GM21367 (cell line): ENCODE data around the gene MTA2.
A peak's percentile ranks its signal among the peaks of the same experiment; 100 is the strongest.

Experiments used
- ATAC-seq: cut with Tn5 transposase; IDR thresholded peaks from one replicate; pipeline ENCODE4 v1.9.1; 2021; ENCODE audit not compliant: unreplicated experiment

Gene MTA2

DNA sequence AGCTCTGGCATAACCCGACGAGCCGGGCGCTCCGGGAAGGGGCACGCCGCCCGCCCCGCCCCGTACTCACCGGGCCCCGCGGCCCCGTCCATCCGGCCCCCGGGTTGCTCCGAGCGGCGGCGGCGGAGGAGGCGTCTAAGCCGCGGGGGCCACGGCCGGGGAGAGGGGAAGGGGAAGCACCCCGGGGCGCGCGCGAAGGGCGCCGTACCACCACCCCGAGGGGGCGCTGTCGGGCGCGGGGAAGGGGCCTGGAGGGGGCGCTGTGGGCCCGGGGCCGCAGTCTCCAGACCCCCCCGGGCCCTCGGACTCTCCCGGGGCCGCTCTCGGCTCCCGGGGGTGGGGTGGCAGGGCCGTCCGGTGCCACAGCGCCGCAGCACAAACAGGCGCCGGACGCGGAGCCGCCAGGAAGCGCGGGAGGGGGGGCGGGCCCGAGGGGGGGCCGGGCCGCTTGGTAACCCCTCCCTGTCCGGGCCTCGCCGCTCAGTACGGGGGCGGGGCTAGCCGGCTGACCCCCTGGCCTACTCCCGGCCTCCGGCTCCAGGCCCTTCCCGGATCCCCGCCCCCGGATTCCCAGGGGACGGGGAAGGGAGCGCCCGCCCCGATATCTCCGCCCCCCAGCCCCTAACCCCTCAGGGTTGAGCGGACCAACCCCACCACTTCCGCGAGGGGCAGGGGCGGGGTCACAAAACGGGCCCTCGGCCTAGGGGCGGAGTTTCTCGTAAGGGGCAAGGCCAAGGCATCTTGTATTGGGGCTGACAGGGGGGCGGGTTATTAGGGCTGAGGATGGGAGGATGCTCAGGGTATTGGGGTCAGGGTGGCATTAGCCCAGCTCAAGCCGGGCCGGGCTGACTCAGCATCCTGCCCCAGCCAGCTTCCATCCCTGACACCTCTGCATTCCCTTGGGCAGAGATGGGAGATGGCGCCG, 11.0 kb upstream of the MTA2 start, which contains the start of the genes EML3 and ROM1:
Gene EML3, minus strand, starts transcription at position 410 of the 925 bp plus-strand sequence. Its CDS starts 318 bp downstream, at position 92.
Gene ROM1, plus strand, starts transcription at position 892 of the 925 bp plus-strand sequence. Its CDS starts 25 bp downstream, at position 917.
- peak; percentile 45 for ATAC-seq

- ATAC-seq = peak; percentile 13
These were observed 10.2 kb upstream of the MTA2 start for GRCh38 chr11:62611705-62612365.

- ATAC-seq = no peak
These were observed 9.4 kb upstream of the MTA2 start for GRCh38 chr11:62610814-62611704.

DNA sequence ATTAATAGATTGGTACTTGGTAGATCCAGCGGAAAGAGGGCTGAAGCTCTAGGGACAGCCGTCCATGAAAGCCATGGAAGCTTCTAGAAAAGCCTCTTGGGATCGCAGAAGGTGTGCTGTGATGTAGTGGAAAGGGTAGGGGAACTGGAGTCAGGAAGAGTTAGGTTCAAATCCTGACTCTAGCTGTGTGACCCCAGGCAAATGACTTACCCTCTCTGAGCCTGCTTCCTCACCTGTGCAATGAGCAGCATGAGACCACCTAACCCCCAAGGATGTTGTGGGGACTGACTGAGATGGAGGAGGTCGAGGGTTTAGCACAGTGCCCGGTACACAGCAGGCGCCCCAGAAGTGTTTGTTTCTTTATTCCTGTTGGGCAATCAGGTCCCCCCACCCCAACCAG, 8.7 kb upstream of the MTA2 start:
- ATAC-seq = no peak

GRCh38 chr11:62608776-62609175, 7.1 kb upstream of the MTA2 start:
- ATAC-seq = no peak

GRCh38 chr11:62607714-62608113, 6.0 kb upstream of the MTA2 start:
- ATAC-seq = no peak

- ATAC-seq = no peak
These were observed 4.2 kb upstream of the MTA2 start for GRCh38 chr11:62605902-62606301.

GRCh38 chr11:62605467-62605866, 3.8 kb upstream of the MTA2 start:
- no peak for ATAC-seq

DNA sequence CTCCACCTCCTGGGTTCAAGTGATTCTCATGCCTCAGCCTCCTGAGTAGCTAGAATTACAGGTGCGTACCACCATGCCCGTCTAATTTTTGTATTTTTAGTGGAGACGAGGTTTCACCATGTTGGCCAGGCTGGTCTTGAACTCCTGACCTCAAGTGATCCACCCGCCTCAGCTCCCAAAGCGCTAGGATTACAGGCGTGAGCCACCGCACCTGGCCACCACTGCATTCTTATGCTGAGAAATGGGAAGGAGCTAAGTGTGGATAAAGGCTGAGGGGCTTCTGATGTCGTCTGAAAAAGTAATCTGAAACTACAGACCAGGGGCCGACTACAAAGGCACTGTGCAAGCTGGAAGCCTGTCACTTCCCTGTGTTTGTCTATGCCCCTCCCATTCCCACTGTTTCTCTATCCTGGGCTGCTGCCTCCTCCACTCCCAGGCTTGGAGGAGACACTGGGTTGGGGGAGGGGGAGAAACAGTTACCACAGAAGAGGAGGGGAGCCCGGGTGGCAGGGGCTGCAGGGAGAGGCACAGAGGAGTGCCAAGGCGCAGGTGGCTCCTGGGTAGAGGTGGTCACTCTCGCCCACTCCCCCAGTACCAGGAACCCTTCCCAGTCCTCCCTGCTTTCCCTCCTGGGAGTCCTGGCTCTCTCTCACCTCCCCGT, 2.9 kb upstream of the MTA2 start:
- no peak for ATAC-seq

GRCh38 chr11:62603776-62604299, 2.2 kb upstream of the MTA2 start:
- no peak for ATAC-seq

DNA sequence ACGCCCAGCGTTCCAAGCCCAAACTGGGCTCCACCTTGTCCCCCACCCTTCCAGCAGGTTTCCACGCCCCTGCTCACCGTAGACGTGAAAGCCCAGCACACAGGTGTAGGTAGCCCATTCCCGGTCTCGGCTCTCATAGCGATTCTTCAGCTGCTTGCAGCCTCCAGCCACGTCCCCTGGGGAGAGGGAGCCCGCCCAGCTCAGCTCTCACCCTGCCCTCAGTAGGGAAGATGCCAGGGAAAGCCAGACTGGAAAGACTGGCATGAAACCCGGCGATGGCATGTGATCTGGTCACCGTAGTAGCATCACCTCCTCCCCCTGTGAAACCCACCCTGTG, 1.4 kb upstream of the MTA2 start:
- no peak for ATAC-seq

- ATAC-seq = no peak
These were observed 741 bp upstream of the MTA2 start for GRCh38 chr11:62602141-62603071.

- peak; percentile 1 for ATAC-seq
These were observed 618 bp downstream of the MTA2 start for GRCh38 chr11:62601122-62601371.

GRCh38 chr11:62600367-62601121, 1.1 kb downstream of the MTA2 start:
- no peak for ATAC-seq

GRCh38 chr11:62599901-62600300, 1.8 kb downstream of the MTA2 start:
- no peak for ATAC-seq

DNA sequence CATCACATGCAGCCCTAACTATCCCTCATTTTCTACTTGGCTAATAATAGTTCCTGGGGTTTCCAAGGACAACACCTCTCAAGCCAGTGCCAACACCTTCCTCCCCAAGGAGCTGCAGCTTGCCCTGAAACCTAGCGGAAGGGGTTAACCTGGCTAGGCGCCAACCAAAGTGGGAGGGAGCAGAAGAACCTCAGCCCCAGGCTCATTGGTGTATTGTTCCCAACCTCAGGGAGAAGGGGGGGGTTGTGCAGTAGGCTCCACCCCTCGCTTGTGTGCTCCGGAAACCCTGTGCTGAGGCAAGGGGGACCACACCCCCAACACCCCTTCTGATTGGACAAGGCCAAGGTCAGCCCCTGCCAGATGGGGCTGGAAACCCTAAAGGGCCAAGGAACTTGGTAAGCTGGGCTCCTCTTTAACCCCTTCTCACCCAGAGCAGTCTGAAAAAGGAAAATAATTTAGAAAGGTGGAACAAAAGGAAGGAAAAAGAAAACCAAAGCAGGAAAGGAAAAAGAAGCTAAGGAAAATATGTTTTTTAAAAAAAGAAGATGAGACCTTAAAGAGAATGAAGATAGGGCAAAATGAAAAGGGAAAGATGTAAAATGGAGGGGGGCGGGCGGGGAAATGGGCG, 2.5 kb downstream of the MTA2 start:
- ATAC-seq = peak; percentile 42

DNA sequence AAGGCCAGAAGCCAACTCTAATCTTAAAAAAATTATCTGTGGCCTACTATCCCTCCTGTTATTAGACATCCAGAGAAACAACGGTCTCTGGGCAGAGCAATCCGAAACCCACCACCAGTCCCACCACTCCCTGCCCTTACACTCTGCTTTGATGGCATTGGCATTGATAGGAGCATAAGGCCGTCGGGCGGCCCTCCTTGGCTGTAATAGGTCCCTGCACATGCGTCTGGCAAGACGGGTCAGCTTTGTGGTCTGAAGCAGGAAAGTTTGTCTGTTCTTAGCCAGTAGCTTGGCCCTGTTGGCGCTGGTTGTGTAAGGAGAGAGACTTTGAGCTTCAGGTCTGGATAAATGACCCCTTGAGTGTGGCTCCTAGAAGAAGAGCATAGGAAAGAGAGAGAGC, 6.5 kb downstream of the MTA2 start:
- no peak for ATAC-seq

DNA sequence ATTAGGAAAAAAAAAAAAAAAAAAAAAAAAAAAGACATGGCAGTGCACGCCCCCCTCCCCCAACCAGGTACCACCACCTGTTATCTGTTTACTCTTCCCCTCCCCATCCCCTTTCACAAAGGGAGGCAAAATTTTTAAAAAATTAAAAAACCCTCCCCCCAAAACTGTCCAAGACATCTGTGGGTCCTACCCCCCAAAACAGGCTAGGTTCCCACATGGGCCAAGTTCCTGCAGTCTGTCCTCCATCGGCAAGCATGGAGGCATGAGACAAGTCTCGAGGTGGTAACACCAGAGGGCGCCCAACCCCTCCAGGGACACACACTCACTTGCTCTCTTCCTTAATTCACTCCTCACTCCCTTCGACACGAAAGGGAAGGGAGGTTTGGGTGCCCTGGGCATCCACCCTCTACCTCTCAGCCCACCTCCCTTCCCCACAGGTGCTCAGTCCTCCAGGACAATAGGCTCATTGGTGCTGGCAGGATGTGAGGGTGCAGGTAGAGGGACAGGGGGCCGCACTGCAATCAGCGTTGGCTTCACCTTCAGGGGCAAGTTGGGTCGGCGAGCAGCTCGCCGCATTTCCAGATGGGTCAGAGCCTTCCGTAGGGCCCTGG, 8.1 kb downstream of the MTA2 start:
- no peak for ATAC-seq
